Vagina (tissue), 2 donors: Measurements from ENCODE around the gene TMED10. TPM values are rescaled to one million over a fixed set of nuclear protein-coding genes. Genes with fewer than 3 reads are reported as not detected.

Experiments
- DNase-seq, 2 donors: peaks; one replicate each; pipeline ENCODE4 v3.0.0-alpha.2; 2017; ENCODE audit errors: extremely low spot score in 2 of 2
- H3K27ac ChIP-seq: fragments of 200-600 bp; sonication (generic); one replicate; pipeline ENCODE4 v1.5.1; 2019
- H3K27me3 ChIP-seq: fragments of 200-600 bp; sonication (generic); one replicate; pipeline ENCODE4 v1.5.1; 2019
- H3K36me3 ChIP-seq, 2 donors: fragments of 200-600 bp; sonication (generic); one replicate each; pipeline ENCODE4 v1.5.1; 2017 to 2019
- H3K4me1 ChIP-seq: fragments of 200-600 bp; sonication (generic); one replicate; pipeline ENCODE4 v1.5.1; 2019
- H3K4me3 ChIP-seq, 2 donors: fragments of 200-600 bp; sonication (generic); 1 replicate in 1 of 2; 2 replicates in 1 of 2; pipeline ENCODE4 v1.5.1; 2016 to 2019
- H3K9me3 ChIP-seq: fragments of 200-600 bp; sonication (generic); one replicate; pipeline ENCODE4 v1.5.1; 2019
- CTCF ChIP-seq, 3 experiments: fragments of 450-650 bp in 2 of 3; fragments of 200-600 bp in 1 of 3; sonication (generic) in 1 of 3; IDR thresholded peaks; one replicate each; pipeline ENCODE4 v1.5.1; 2017 to 2019; ENCODE audit warnings: antibody characterized with exemption in 3 of 3, mild to moderate bottlenecking in 2 of 3, moderate library complexity in 2 of 3
- POLR2A ChIP-seq, 2 donors: fragments of 450-650 bp; IDR thresholded peaks; one replicate each; pipeline ENCODE4 v1.6.1; 2017; ENCODE audit warnings: antibody characterized with exemption in 2 of 2, mild to moderate bottlenecking in 2 of 2, moderate library complexity in 2 of 2
- POLR2AphosphoS5 ChIP-seq, 2 donors: sonication (generic); formaldehyde crosslinking; IDR thresholded peaks; one replicate each; pipeline ENCODE4 v1.9.0; 2017; ENCODE audit warnings: antibody characterized with exemption in 2 of 2, mild to moderate bottlenecking in 2 of 2, low read depth in 1 of 2; ENCODE audit not compliant: insufficient read depth in 1 of 2
- intact Hi-C: fragments of 100-400 bp; cut with DNase I; formaldehyde crosslinking; loops from one replicate; pipeline ENCODE4 v1.15.1; 2023
- total RNA-seq: library from RNA; depleted of rRNA; stranded (reverse); fragments of >200 nt; gene quantifications from one replicate; pipeline ENCODE4 v1.2.3, GENCODE V29; 2016

The TMED10 gene
- total RNA-seq, 1 donor from 2014 or later = 249 TPM

GRCh38 chr14:75188086-75188485, 11.7 kb upstream of the TMED10 start:
- no peak for TF ChIP-seq CTCF (IDR thresholded peaks at IDR 0.05)
- intact Hi-C loops = no loop called here
- H3K27ac ChIP-seq = no peak overlapping the region

GRCh38 chr14:75186953-75187352, 10.5 kb upstream of the TMED10 start:
- Histone ChIP-seq H3K4me3 (no peak overlapping the region), H3K4me1 (peaks cover 24% of the 10 kb centered on the region), H3K36me3 (no peaks in the 10 kb centered on the region), H3K27ac (no peak overlapping the region), H3K9me3 (no peaks in the 10 kb centered on the region), H3K27me3 (no peaks in the 10 kb centered on the region)
- TF ChIP-seq POLR2A (IDR thresholded peaks at IDR 0.05) (no peak), CTCF (IDR thresholded peaks at IDR 0.05) (no peak), POLR2AphosphoS5 (IDR thresholded peaks at IDR 0.05; ENCODE audit: insufficient read depth in 1 of 2, low read depth in 1 of 2) (no peak)
- intact Hi-C loops = no loop called here
- no peak for DNase-seq

More at GRCh38 chr14:75188086-75188485, 11.7 kb upstream of the TMED10 start:
- no peak for DNase-seq
- H3K9me3 ChIP-seq = no peaks in the 10 kb centered on the region
- H3K36me3 ChIP-seq = no peaks in the 10 kb centered on the region
- H3K27me3 ChIP-seq = no peaks in the 10 kb centered on the region
- peaks cover 15% of the 10 kb centered on the region for H3K4me1 ChIP-seq
- no peak overlapping the region for H3K4me3 ChIP-seq

- H3K9me3 ChIP-seq = no peaks in the 10 kb centered on the region
- DNase-seq = no peak
- peaks cover 24% of the 10 kb centered on the region for H3K4me1 ChIP-seq
- intact Hi-C loops = no loop called here
- no peaks in the 10 kb centered on the region for H3K36me3 ChIP-seq
- H3K4me3 ChIP-seq = no peak overlapping the region
- peak overlapping the region; percentile 74 for H3K27ac ChIP-seq
- TF ChIP-seq CTCF (IDR thresholded peaks at IDR 0.05) (no peak), POLR2A (IDR thresholded peaks at IDR 0.05) (no peak), POLR2AphosphoS5 (IDR thresholded peaks at IDR 0.05; ENCODE audit: insufficient read depth in 1 of 2, low read depth in 1 of 2) (no peak)
- no peaks in the 10 kb centered on the region for H3K27me3 ChIP-seq
These were observed 9.0 kb upstream of the TMED10 start for GRCh38 chr14:75185251-75186040.

GRCh38 chr14:75184492-75184891, 8.1 kb upstream of the TMED10 start:
- H3K27ac ChIP-seq = peak overlapping the region; percentile 74
- no peaks in the 10 kb centered on the region for H3K27me3 ChIP-seq
- H3K4me1 ChIP-seq = peaks cover 24% of the 10 kb centered on the region
- H3K9me3 ChIP-seq = no peaks in the 10 kb centered on the region
- no peak for DNase-seq
- no peaks in the 10 kb centered on the region for H3K36me3 ChIP-seq
- no peak for TF ChIP-seq POLR2A (IDR thresholded peaks at IDR 0.05)
- intact Hi-C loops = no loop called here
- H3K4me3 ChIP-seq = no peak overlapping the region

GRCh38 chr14:75184039-75184438, 7.6 kb upstream of the TMED10 start:
- H3K9me3 ChIP-seq = no peaks in the 10 kb centered on the region
- peak overlapping the region; percentile 74 for H3K27ac ChIP-seq
- no peaks in the 10 kb centered on the region for H3K27me3 ChIP-seq
- no peak for DNase-seq
- no peaks in the 10 kb centered on the region for H3K36me3 ChIP-seq
- intact Hi-C loops = no loop called here
- TF ChIP-seq POLR2A (IDR thresholded peaks at IDR 0.05) (no peak), CTCF (IDR thresholded peaks at IDR 0.05) (no peak), POLR2AphosphoS5 (IDR thresholded peaks at IDR 0.05; ENCODE audit: insufficient read depth in 1 of 2, low read depth in 1 of 2) (no peak)
- H3K4me3 ChIP-seq = no peak overlapping the region
- H3K4me1 ChIP-seq = peaks cover 24% of the 10 kb centered on the region
